ENCODE data around the gene GBE1. TPM values are rescaled to one million over a fixed set of nuclear protein-coding genes. Genes with fewer than 3 reads are reported as not detected.

The GBE1 gene
- total and polyA plus RNA-seq, 10 of the 15 experiments (the other 5 are each of a cell fraction or from before 2014, with no cell fraction given), result 21.4 to 62.2 (median 41.5) TPM

DNA sequence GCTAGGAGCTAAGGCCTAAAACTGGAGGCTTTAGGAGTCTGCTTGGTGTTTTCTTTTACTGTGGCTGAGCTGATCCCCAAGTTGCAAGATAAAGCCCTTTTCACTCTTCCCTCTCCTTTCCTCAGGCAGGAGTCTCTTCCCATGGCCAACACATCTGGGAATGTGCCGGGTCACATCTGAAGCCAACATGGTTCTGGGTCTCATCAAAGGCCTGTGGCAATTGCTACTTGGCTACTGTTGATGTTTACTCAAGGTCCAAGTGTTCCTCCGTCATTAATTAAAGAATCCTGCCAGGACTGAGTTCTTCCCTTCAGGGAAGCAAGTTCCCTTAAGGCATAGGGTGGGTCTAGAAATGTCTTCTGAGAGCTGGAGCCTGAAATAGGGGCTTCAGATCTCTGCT, 230.2 kb downstream of the GBE1 start:
- 100% methylated on average over 2 of the region's 2 CpGs for WGBS (ENCODE audit: insufficient coverage, insufficient replicate concordance, low lambda C conversion rate, missing lambda C conversion rate)
- no TSS peak for BruUV-seq (replicated peaks)
- SMC1A ChIA-PET (ENCODE audit: uncharacterized antibody, unreplicated experiment), result interaction anchor here (1.4 kb wide), 1 partner anchor 13 kb away, joined by 3 read pairs; no protein-coding TSS in a partner anchor
- POLR2A ChIA-PET, result no interaction called here
- Histone ChIP-seq H4K20me1 (ENCODE audit: control insufficient read depth, insufficient read depth) (no peaks in the 10 kb centered on the region), H3K4me3 (no peak overlapping the region), H3K79me2 (ENCODE audit: control insufficient read depth, insufficient read depth, low read length) (no peaks in the 10 kb centered on the region), H3K4me1 (ENCODE audit: control insufficient read depth, insufficient read depth, low read length) (no peaks in the 10 kb centered on the region), H2AFZ (ENCODE audit: control insufficient read depth, low read depth, low read length) (no peak overlapping the region), H3K9me3 (replicated peaks; ENCODE audit: control insufficient read depth, insufficient read depth, low read length) (no peaks in the 10 kb centered on the region; the same call in 2 of the 3 replicates), H3K36me3 (ENCODE audit: control insufficient read depth in 2 of 2, insufficient read depth in 2 of 2, low read length in 1 of 2) (peaks cover 1 to 13% of the 10 kb centered on the region in 2 experiments; a peak in 3 of 4 replicates), H3K4me2 (ENCODE audit: control insufficient read depth, insufficient read depth) (no peak overlapping the region), H3K27me3 (replicated peaks in 1 of 2; ENCODE audit: control insufficient read depth in 2 of 2, insufficient read depth in 2 of 2, low read length in 1 of 2) (no peaks in the 10 kb centered on the region), H3K9ac (ENCODE audit: control insufficient read depth, insufficient read depth, low read length) (no peak overlapping the region), H3K27ac (ENCODE audit: control insufficient read depth, insufficient read depth) (no peak overlapping the region)
- DNase-seq (ENCODE audit: low read depth, low spot score) (no peak), FAIRE-seq (no peak), ATAC-seq (no peak)
- in situ Hi-C loops (cut with MboI) (no loop called here), intact Hi-C loops (cut with micrococcal nuclease; ENCODE audit: unreplicated experiment) (no loop called here)
- CTCF ChIA-PET, result no interaction called here
- RAD21 ChIA-PET (ENCODE audit: unreplicated experiment), result no interaction called here
- TF ChIP-seq, protein P1, sequence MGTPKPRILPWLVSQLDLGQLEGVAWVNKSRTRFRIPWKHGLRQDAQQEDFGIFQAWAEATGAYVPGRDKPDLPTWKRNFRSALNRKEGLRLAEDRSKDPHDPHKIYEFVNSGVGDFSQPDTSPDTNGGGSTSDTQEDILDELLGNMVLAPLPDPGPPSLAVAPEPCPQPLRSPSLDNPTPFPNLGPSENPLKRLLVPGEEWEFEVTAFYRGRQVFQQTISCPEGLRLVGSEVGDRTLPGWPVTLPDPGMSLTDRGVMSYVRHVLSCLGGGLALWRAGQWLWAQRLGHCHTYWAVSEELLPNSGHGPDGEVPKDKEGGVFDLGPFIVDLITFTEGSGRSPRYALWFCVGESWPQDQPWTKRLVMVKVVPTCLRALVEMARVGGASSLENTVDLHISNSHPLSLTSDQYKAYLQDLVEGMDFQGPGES (IDR thresholded peaks at IDR 0.05), result no peak
- TF ChIP-seq TCF3 (IDR thresholded peaks at IDR 0.05; ENCODE audit: borderline replicate concordance, insufficient read depth, low read depth, low read length), result no peak
- TF ChIP-seq BCL11A (IDR thresholded peaks at IDR 0.05; ENCODE audit: low read depth, low read length), result no peak
- TF ChIP-seq FOXK2 (IDR thresholded peaks at IDR 0.05), result no peak
- TF ChIP-seq PAX5 (IDR thresholded peaks at IDR 0.05; ENCODE audit: borderline replicate concordance, low read depth, low read length), result no peak

DNA sequence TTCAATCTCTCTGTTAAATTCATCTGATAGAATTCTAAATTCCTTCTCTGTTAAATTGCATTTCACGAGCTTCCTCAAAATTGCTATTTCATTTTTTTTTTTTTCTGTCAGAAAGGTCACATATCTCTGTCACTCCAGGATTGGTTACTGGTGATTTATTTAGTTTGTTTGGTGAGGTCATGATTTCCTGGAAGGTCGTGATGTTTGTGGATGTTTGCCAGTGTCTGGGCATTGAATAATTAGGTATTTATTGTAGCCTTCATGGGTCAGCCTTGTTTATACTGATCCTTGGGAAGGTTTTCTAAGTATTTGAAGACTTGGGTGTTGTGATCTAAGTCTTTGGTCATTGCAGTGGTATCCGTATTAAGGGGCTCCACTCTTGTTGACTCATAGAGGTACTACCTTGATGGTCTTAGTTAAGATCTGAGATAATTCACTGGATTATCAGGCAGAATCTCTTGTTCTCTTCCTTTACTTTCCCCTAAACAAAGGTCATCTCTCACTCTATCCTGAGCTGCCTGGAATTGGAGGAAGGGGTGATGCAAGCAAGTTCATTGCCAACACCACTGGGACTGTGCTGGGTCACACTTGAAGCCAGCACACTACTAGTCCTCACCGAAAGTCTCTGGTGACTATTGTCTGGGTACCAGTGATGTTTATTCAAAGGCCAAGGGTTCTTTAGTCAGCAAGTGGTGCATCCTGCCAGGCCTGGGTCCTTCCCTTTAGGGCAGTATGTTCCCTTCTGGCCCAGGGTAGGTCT, 231.1 kb downstream of the GBE1 start:
- no peak overlapping the region for H3K9ac ChIP-seq (ENCODE audit: control insufficient read depth, insufficient read depth, low read length)
- CTCF ChIA-PET, result interaction anchor here (0.8 kb wide), 1 partner anchor 39 kb away, joined by 3 read pairs; no protein-coding TSS in a partner anchor
- BruUV-seq (replicated peaks), result no TSS peak
- TF ChIP-seq USF2 (IDR thresholded peaks at IDR 0.05; ENCODE audit: borderline replicate concordance, low read depth, low read length), result no peak
- TF ChIP-seq IKZF1 (conservative IDR thresholded peaks at IDR 0.05), result no peak
- no peak for TF ChIP-seq HDGF (IDR thresholded peaks at IDR 0.05)
- no peak for TF ChIP-seq STAT1 (conservative IDR thresholded peaks at IDR 0.05)
- H3K36me3 ChIP-seq (ENCODE audit: control insufficient read depth in 2 of 2, insufficient read depth in 2 of 2, low read length in 1 of 2), result peaks cover 1 to 13% of the 10 kb centered on the region in 2 experiments; a peak in 3 of 4 replicates
- intact Hi-C loops (cut with micrococcal nuclease; ENCODE audit: unreplicated experiment), result no loop called here
- SMC1A ChIA-PET (ENCODE audit: uncharacterized antibody, unreplicated experiment), result interaction anchor here (0.6 to 1.5 kb wide), 3 partner anchors 11 to 85 kb away, joined by 3 to 4 read pairs (median 3); no protein-coding TSS in a partner anchor
- no peak overlapping the region for H3K27ac ChIP-seq (ENCODE audit: control insufficient read depth, insufficient read depth)
- ATAC-seq, result no peak
- in situ Hi-C loops (cut with MboI), result no loop called here
- no peak overlapping the region for H2AFZ ChIP-seq (ENCODE audit: control insufficient read depth, low read depth, low read length)
- DNase-seq (ENCODE audit: low read depth, low spot score), result no peak
- H3K27me3 ChIP-seq (replicated peaks in 1 of 2; ENCODE audit: control insufficient read depth in 2 of 2, insufficient read depth in 2 of 2, low read length in 1 of 2), result no peaks in the 10 kb centered on the region
- POLR2A ChIA-PET, result no interaction called here
- no peak for FAIRE-seq
- 72% methylated on average over 4 of the region's 4 CpGs for WGBS (ENCODE audit: insufficient coverage, insufficient replicate concordance, low lambda C conversion rate, missing lambda C conversion rate)
- RAD21 ChIA-PET (ENCODE audit: unreplicated experiment), result no interaction called here
- H3K4me2 ChIP-seq (ENCODE audit: control insufficient read depth, insufficient read depth), result no peak overlapping the region
- H3K9me3 ChIP-seq (replicated peaks; ENCODE audit: control insufficient read depth, insufficient read depth, low read length), result no peaks in the 10 kb centered on the region; the same call in 2 of the 3 replicates
- no peaks in the 10 kb centered on the region for H4K20me1 ChIP-seq (ENCODE audit: control insufficient read depth, insufficient read depth)
- H3K4me3 ChIP-seq, result no peak overlapping the region
- H3K4me1 ChIP-seq (ENCODE audit: control insufficient read depth, insufficient read depth, low read length), result no peaks in the 10 kb centered on the region
- H3K79me2 ChIP-seq (ENCODE audit: control insufficient read depth, insufficient read depth, low read length), result no peaks in the 10 kb centered on the region
